ENCODE results near the gene FAM135A. TPM values are rescaled to one million over a fixed set of nuclear protein-coding genes. Genes with fewer than 3 reads are reported as not detected.

Gene FAM135A
- total and polyA plus RNA-seq, 10 of the 15 experiments (the other 5 are each of a cell fraction or from before 2014, with no cell fraction given) = 3.9 to 24.5 (median 13.7) TPM

DNA sequence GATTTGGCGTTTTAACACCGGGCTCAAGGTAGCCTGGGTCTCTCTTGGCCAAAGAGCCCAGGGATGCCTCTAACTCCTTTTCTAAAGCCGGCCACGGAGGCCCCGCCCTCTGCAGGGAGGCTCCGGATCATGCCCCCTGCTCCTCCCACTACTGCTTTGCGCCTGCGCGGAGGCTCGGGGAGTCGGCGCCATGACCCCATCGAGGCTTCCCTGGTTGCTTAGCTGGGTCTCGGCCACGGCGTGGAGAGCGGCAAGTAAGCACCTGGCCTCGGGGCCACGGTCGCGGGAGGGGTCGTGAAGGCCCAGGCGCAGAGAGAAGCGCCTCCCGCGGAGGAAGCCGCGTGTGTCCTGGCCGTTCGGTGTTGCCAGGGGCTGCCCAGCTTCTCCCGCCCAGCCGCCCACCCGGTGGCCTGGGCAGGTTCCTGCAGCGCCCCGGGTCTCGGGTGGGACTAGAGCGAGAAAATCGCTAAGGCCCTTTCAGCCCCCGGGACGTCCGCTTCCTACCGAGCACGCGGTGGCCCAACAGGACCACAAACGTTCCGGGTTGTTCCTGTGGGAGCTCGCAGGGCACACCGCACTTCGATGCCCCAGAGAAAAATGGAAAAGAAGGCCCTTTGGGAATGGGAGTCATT lies 153.6 kb downstream of the FAM135A start, which contains the start of gene SDHAF4 (continued):
- TF ChIP-seq SUZ12 (IDR thresholded peaks at IDR 0.05; ENCODE audit: unreplicated experiment) = no peak
- peak; percentile 71; the same call in 1 of the 2 replicates for TF ChIP-seq RB1 (IDR thresholded peaks at IDR 0.05; ENCODE audit: borderline replicate concordance)
- TF ChIP-seq GATAD2B (conservative IDR thresholded peaks at IDR 0.05; ENCODE audit: low read depth) = peak; percentile 90
- TF ChIP-seq NRF1 (conservative IDR thresholded peaks at IDR 0.05; ENCODE audit: low read depth, low read length) = peak; percentile 76
- no peak for TF ChIP-seq ESRRA (IDR thresholded peaks at IDR 0.05; ENCODE audit: low read length)
- TF ChIP-seq, protein P1, sequence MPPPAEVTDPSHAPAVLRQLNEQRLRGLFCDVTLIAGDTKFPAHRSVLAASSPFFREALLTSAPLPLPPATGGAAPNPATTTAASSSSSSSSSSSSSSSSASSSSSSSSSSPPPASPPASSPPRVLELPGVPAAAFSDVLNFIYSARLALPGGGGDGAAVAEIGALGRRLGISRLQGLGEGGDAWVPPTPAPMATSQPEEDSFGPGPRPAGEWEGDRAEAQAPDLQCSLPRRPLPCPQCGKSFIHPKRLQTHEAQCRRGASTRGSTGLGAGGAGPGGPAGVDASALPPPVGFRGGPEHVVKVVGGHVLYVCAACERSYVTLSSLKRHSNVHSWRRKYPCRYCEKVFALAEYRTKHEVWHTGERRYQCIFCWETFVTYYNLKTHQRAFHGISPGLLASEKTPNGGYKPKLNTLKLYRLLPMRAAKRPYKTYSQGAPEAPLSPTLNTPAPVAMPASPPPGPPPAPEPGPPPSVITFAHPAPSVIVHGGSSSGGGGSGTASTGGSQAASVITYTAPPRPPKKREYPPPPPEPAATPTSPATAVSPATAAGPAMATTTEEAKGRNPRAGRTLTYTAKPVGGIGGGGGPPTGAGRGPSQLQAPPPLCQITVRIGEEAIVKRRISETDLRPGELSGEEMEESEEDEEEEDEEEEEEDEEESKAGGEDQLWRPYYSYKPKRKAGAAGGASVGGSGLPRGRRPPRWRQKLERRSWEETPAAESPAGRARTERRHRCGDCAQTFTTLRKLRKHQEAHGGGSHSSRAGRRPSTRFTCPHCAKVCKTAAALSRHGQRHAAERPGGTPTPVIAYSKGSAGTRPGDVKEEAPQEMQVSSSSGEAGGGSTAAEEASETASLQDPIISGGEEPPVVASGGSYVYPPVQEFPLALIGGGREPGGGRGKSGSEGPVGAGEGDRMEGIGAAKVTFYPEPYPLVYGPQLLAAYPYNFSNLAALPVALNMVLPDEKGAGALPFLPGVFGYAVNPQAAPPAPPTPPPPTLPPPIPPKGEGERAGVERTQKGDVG (CRISPR knock-in tag; IDR thresholded peaks at IDR 0.05) = no peak
- TF ChIP-seq, protein P2, sequence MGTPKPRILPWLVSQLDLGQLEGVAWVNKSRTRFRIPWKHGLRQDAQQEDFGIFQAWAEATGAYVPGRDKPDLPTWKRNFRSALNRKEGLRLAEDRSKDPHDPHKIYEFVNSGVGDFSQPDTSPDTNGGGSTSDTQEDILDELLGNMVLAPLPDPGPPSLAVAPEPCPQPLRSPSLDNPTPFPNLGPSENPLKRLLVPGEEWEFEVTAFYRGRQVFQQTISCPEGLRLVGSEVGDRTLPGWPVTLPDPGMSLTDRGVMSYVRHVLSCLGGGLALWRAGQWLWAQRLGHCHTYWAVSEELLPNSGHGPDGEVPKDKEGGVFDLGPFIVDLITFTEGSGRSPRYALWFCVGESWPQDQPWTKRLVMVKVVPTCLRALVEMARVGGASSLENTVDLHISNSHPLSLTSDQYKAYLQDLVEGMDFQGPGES (IDR thresholded peaks at IDR 0.05) = no peak
- TF ChIP-seq, protein P3, sequence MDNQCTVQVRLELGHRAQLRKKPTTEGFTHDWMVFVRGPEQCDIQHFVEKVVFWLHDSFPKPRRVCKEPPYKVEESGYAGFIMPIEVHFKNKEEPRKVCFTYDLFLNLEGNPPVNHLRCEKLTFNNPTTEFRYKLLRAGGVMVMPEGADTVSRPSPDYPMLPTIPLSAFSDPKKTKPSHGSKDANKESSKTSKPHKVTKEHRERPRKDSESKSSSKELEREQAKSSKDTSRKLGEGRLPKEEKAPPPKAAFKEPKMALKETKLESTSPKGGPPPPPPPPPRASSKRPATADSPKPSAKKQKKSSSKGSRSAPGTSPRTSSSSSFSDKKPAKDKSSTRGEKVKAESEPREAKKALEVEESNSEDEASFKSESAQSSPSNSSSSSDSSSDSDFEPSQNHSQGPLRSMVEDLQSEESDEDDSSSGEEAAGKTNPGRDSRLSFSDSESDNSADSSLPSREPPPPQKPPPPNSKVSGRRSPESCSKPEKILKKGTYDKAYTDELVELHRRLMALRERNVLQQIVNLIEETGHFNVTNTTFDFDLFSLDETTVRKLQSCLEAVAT (IDR thresholded peaks at IDR 0.05) = peak; percentile 73
- peak; percentile 36; the same call in 1 of the 2 replicates for TF ChIP-seq MXI1 (IDR thresholded peaks at IDR 0.05; ENCODE audit: low read depth, low read length)
- TF ChIP-seq POLR2AphosphoS5 (IDR thresholded peaks at IDR 0.05; ENCODE audit: low read length) = peak; percentile 91
- no peak for TF ChIP-seq KLF5 (IDR thresholded peaks at IDR 0.05; ENCODE audit: partially characterized antibody)
- peak; percentile 91 for TF ChIP-seq BACH1 (IDR thresholded peaks at IDR 0.05; ENCODE audit: borderline replicate concordance)
- TF ChIP-seq, protein P4, sequence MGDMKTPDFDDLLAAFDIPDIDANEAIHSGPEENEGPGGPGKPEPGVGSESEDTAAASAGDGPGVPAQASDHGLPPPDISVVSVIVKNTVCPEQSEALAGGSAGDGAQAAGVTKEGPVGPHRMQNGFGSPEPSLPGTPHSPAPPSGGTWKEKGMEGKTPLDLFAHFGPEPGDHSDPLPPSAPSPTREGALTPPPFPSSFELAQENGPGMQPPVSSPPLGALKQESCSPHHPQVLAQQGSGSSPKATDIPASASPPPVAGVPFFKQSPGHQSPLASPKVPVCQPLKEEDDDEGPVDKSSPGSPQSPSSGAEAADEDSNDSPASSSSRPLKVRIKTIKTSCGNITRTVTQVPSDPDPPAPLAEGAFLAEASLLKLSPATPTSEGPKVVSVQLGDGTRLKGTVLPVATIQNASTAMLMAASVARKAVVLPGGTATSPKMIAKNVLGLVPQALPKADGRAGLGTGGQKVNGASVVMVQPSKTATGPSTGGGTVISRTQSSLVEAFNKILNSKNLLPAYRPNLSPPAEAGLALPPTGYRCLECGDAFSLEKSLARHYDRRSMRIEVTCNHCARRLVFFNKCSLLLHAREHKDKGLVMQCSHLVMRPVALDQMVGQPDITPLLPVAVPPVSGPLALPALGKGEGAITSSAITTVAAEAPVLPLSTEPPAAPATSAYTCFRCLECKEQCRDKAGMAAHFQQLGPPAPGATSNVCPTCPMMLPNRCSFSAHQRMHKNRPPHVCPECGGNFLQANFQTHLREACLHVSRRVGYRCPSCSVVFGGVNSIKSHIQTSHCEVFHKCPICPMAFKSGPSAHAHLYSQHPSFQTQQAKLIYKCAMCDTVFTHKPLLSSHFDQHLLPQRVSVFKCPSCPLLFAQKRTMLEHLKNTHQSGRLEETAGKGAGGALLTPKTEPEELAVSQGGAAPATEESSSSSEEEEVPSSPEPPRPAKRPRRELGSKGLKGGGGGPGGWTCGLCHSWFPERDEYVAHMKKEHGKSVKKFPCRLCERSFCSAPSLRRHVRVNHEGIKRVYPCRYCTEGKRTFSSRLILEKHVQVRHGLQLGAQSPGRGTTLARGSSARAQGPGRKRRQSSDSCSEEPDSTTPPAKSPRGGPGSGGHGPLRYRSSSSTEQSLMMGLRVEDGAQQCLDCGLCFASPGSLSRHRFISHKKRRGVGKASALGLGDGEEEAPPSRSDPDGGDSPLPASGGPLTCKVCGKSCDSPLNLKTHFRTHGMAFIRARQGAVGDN (IDR thresholded peaks at IDR 0.05) = peak; percentile 68; the same call in 1 of the 2 replicates
- TF ChIP-seq, protein P5, sequence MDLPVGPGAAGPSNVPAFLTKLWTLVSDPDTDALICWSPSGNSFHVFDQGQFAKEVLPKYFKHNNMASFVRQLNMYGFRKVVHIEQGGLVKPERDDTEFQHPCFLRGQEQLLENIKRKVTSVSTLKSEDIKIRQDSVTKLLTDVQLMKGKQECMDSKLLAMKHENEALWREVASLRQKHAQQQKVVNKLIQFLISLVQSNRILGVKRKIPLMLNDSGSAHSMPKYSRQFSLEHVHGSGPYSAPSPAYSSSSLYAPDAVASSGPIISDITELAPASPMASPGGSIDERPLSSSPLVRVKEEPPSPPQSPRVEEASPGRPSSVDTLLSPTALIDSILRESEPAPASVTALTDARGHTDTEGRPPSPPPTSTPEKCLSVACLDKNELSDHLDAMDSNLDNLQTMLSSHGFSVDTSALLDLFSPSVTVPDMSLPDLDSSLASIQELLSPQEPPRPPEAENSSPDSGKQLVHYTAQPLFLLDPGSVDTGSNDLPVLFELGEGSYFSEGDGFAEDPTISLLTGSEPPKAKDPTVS (IDR thresholded peaks at IDR 0.05; ENCODE audit: low read depth, low read length) = no peak
- TF ChIP-seq, protein P6, sequence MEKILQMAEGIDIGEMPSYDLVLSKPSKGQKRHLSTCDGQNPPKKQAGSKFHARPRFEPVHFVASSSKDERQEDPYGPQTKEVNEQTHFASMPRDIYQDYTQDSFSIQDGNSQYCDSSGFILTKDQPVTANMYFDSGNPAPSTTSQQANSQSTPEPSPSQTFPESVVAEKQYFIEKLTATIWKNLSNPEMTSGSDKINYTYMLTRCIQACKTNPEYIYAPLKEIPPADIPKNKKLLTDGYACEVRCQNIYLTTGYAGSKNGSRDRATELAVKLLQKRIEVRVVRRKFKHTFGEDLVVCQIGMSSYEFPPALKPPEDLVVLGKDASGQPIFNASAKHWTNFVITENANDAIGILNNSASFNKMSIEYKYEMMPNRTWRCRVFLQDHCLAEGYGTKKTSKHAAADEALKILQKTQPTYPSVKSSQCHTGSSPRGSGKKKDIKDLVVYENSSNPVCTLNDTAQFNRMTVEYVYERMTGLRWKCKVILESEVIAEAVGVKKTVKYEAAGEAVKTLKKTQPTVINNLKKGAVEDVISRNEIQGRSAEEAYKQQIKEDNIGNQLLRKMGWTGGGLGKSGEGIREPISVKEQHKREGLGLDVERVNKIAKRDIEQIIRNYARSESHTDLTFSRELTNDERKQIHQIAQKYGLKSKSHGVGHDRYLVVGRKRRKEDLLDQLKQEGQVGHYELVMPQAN (conservative IDR thresholded peaks at IDR 0.05) = peak; percentile 59; the same call in 1 of the 2 replicates

All from GM12878 (cell line).